ENCODE measurements around the gene REPIN1. TPM values are rescaled to one million over a fixed set of nuclear protein-coding genes. Genes with fewer than 3 reads are reported as not detected.

The REPIN1 gene
- total and polyA plus RNA-seq, 9 of the 15 experiments (the other 6 are each of a cell fraction or from before 2014, with no cell fraction given), result 8.1 to 283 (median 94.3) TPM

DNA sequence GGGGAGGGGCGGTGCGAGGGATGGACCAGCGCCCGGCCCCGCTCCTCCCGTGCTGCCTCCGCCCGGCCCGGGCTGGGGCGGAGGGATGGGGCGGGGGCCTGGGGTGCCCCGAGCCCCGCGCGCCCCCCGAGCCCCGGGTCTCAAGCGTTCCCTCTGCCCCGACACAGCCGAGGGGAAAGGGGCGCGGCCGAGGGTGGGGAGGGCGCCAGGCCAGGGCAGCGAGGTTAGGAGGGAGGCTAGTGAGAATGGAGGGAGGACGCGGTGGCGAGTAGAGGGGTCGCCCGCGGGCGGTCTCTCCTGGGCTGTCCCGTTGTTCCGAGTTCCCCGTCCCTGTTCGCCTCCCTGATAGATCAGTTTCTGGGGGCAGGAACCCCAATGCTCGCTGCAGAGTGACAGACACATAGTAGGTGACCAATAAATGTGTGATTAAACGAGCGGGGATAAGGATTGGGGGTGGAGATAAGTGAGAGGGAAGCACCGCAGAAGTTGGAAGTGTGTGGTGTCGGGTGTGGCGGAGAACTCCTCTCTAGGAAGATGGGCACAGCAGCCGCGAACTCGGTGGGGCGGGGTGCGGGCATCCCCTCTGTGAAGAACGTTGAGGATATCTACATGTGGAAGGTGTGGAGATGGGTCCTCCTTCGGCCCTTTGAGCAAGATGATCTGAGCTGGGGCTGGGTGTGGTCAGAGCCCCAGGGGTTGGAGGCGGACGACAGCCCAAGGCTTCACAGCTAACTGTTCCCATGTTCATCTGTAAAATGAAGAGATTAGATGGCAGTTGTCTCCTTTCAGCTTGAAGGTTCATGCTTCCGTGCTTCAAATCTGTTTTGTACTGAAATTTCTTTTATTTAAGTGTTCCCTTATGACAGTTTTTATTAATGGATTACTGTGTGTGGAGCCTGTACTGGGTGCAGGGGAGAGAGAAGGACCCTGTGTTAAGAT, 11.1 kb downstream of the REPIN1 start (continued):
- TF ChIP-seq NCOA1 (IDR thresholded peaks at IDR 0.05; ENCODE audit: low read depth) (no peak), NFYB (IDR thresholded peaks at IDR 0.05; ENCODE audit: extremely low read depth, insufficient read length) (no peak), MYNN (IDR thresholded peaks at IDR 0.05) (no peak), MYNN (CRISPR knock-in tag; IDR thresholded peaks at IDR 0.05) (no peak), TCF7L2 (IDR thresholded peaks at IDR 0.05; ENCODE audit: low read depth, low read length) (no peak), ZNF175 (CRISPR knock-in tag; IDR thresholded peaks at IDR 0.05; ENCODE audit: low read depth) (no peak), ZKSCAN3 (CRISPR knock-in tag; IDR thresholded peaks at IDR 0.05) (no peak), ZNF354B (CRISPR knock-in tag; IDR thresholded peaks at IDR 0.05) (no peak), HDAC2 (IDR thresholded peaks at IDR 0.05) (peak; percentile 19; the same call in 1 of the 2 replicates), PTTG1 (tag; IDR thresholded peaks at IDR 0.05; ENCODE audit: low read depth) (no peak), NRF1 (conservative IDR thresholded peaks at IDR 0.05 in 1 of 2, IDR thresholded peaks at IDR 0.05 in 1 of 2) (no peak), CCAR2 (IDR thresholded peaks at IDR 0.05; ENCODE audit: low read depth, low read length) (no peak), NUFIP1 (IDR thresholded peaks at IDR 0.05; ENCODE audit: partially characterized antibody) (no peak), TRIM28 (IDR thresholded peaks at IDR 0.05) (no peak), SMARCA4 (IDR thresholded peaks at IDR 0.05) (peak; percentile 55; the same call in 1 of the 2 replicates), CSDE1 (IDR thresholded peaks at IDR 0.05) (no peak), ZNF263 (CRISPR knock-in tag; IDR thresholded peaks at IDR 0.05; ENCODE audit: borderline replicate concordance) (0 out of 2 replicates have a peak, but pooled peaks have one; percentile 17), ZZZ3 (IDR thresholded peaks at IDR 0.05) (no peak), THRAP3 (IDR thresholded peaks at IDR 0.05; ENCODE audit: borderline replicate concordance) (no peak), RBM14 (IDR thresholded peaks at IDR 0.05; ENCODE audit: borderline replicate concordance, insufficient read depth, low read depth, low read length) (no peak)
- TF ChIP-seq, protein P1, sequence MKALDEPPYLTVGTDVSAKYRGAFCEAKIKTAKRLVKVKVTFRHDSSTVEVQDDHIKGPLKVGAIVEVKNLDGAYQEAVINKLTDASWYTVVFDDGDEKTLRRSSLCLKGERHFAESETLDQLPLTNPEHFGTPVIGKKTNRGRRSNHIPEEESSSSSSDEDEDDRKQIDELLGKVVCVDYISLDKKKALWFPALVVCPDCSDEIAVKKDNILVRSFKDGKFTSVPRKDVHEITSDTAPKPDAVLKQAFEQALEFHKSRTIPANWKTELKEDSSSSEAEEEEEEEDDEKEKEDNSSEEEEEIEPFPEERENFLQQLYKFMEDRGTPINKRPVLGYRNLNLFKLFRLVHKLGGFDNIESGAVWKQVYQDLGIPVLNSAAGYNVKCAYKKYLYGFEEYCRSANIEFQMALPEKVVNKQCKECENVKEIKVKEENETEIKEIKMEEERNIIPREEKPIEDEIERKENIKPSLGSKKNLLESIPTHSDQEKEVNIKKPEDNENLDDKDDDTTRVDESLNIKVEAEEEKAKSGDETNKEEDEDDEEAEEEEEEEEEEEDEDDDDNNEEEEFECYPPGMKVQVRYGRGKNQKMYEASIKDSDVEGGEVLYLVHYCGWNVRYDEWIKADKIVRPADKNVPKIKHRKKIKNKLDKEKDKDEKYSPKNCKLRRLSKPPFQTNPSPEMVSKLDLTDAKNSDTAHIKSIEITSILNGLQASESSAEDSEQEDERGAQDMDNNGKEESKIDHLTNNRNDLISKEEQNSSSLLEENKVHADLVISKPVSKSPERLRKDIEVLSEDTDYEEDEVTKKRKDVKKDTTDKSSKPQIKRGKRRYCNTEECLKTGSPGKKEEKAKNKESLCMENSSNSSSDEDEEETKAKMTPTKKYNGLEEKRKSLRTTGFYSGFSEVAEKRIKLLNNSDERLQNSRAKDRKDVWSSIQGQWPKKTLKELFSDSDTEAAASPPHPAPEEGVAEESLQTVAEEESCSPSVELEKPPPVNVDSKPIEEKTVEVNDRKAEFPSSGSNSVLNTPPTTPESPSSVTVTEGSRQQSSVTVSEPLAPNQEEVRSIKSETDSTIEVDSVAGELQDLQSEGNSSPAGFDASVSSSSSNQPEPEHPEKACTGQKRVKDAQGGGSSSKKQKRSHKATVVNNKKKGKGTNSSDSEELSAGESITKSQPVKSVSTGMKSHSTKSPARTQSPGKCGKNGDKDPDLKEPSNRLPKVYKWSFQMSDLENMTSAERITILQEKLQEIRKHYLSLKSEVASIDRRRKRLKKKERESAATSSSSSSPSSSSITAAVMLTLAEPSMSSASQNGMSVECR (CRISPR knock-in tag; IDR thresholded peaks at IDR 0.05), result no peak
- TF ChIP-seq, protein P2, sequence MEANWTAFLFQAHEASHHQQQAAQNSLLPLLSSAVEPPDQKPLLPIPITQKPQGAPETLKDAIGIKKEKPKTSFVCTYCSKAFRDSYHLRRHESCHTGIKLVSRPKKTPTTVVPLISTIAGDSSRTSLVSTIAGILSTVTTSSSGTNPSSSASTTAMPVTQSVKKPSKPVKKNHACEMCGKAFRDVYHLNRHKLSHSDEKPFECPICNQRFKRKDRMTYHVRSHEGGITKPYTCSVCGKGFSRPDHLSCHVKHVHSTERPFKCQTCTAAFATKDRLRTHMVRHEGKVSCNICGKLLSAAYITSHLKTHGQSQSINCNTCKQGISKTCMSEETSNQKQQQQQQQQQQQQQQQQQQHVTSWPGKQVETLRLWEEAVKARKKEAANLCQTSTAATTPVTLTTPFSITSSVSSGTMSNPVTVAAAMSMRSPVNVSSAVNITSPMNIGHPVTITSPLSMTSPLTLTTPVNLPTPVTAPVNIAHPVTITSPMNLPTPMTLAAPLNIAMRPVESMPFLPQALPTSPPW (CRISPR knock-in tag; IDR thresholded peaks at IDR 0.05), result peak; percentile 67
- TF ChIP-seq, protein P3, sequence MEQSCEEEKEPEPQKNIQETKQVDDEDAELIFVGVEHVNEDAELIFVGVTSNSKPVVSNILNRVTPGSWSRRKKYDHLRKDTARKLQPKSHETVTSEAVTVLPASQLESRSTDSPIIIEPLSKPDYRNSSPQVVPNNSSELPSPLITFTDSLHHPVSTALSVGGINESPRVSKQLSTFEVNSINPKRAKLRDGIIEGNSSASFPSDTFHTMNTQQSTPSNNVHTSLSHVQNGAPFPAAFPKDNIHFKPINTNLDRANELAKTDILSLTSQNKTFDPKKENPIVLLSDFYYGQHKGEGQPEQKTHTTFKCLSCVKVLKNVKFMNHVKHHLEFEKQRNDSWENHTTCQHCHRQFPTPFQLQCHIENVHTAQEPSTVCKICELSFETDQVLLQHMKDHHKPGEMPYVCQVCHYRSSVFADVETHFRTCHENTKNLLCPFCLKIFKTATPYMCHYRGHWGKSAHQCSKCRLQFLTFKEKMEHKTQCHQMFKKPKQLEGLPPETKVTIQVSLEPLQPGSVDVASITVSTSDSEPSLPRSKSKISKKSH (CRISPR knock-in tag; IDR thresholded peaks at IDR 0.05), result no peak

All from K562 (cell line).